ENCODE results near the gene BUD13.

The BUD13 gene

GRCh38 chr11:116720895-116721294 is 51.9 kb downstream of the BUD13 start:
- TF ChIP-seq, protein P1, sequence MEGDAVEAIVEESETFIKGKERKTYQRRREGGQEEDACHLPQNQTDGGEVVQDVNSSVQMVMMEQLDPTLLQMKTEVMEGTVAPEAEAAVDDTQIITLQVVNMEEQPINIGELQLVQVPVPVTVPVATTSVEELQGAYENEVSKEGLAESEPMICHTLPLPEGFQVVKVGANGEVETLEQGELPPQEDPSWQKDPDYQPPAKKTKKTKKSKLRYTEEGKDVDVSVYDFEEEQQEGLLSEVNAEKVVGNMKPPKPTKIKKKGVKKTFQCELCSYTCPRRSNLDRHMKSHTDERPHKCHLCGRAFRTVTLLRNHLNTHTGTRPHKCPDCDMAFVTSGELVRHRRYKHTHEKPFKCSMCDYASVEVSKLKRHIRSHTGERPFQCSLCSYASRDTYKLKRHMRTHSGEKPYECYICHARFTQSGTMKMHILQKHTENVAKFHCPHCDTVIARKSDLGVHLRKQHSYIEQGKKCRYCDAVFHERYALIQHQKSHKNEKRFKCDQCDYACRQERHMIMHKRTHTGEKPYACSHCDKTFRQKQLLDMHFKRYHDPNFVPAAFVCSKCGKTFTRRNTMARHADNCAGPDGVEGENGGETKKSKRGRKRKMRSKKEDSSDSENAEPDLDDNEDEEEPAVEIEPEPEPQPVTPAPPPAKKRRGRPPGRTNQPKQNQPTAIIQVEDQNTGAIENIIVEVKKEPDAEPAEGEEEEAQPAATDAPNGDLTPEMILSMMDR (IDR thresholded peaks at IDR 0.05; ENCODE audit: low read depth, low read length, missing control alignments) = no peak
- DNase-seq (ENCODE audit: low read depth) = no peak
- no peak overlapping the region for H3K4me3 ChIP-seq (ENCODE audit: low read depth, low read length)

DNA sequence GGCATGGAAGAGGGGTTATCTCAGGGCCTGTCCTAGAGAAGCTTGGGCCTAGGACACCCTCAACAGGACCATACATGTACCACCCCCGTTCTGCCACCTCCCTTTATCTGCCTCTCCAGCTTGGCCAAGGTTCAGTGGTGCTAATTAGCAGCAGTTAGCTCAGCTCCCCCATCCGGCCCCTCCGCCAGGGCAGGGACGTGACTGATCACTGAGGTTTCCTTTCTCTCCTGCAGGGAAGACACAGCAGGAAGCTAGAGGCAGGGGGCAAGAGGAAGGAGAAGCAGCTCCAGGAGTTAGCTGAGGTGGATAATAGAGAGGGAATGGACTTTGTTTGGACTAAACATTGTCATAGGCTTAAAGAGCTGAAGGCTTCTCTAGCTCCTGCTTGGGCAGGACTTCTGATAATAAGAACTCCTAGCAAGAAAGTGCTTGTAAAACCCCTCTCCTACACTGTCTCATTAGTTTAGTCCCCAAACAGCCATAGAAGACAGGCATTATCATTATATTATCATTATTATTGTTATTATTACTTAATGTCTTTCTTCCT is 53.8 kb downstream of the BUD13 start:
- no peak overlapping the region for H3K4me3 ChIP-seq (ENCODE audit: low read depth, low read length)
- TF ChIP-seq, protein P1 (IDR thresholded peaks at IDR 0.05; ENCODE audit: low read depth, low read length, missing control alignments) = no peak
- DNase-seq (ENCODE audit: low read depth) = no peak

DNA sequence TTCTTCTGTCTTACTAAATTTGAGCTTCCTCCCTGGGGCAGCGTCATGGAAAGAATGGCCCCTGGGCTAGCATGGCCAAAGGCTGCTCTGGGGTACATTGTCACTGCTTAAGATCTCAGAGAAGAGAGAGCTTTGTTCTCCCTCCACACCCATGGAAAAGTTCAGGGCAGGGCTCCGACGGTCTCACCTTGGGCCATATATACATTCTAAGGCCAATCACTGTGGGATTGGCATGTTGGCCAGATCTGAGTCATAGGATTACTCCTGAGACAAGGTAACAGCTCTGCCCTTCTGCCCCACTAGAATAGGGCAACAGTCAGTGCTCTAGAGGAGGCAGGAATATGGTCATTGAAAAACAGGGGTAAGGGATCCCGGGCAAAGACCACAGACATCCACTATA is 56.2 kb downstream of the BUD13 start:
- DNase-seq (ENCODE audit: low read depth) = no peak
- TF ChIP-seq, protein P1 (IDR thresholded peaks at IDR 0.05; ENCODE audit: low read depth, low read length, missing control alignments) = no peak
- H3K4me3 ChIP-seq (ENCODE audit: low read depth, low read length) = no peak overlapping the region

- DNase-seq (ENCODE audit: low read depth) = no peak
- no peak overlapping the region for H3K4me3 ChIP-seq (ENCODE audit: low read depth, low read length)
- TF ChIP-seq, protein P1 (IDR thresholded peaks at IDR 0.05; ENCODE audit: low read depth, low read length, missing control alignments) = no peak
These were observed 57.4 kb downstream of the BUD13 start for GRCh38 chr11:116715383-116715782.

GRCh38 chr11:116714902-116715301 is 57.9 kb downstream of the BUD13 start:
- no peak for DNase-seq (ENCODE audit: low read depth)
- TF ChIP-seq, protein P1 (IDR thresholded peaks at IDR 0.05; ENCODE audit: low read depth, low read length, missing control alignments) = no peak
- H3K4me3 ChIP-seq (ENCODE audit: low read depth, low read length) = no peak overlapping the region

GRCh38 chr11:116712428-116712827 is 60.4 kb downstream of the BUD13 start:
- TF ChIP-seq, protein P1 (IDR thresholded peaks at IDR 0.05; ENCODE audit: low read depth, low read length, missing control alignments) = no peak
- DNase-seq (ENCODE audit: low read depth) = no peak
- H3K4me3 ChIP-seq (ENCODE audit: low read depth, low read length) = no peak overlapping the region

GRCh38 chr11:116710762-116711161 is 62.0 kb downstream of the BUD13 start:
- TF ChIP-seq, protein P1 (IDR thresholded peaks at IDR 0.05; ENCODE audit: low read depth, low read length, missing control alignments) = no peak
- no peak for DNase-seq (ENCODE audit: low read depth)
- no peak overlapping the region for H3K4me3 ChIP-seq (ENCODE audit: low read depth, low read length)
